Measurements from ENCODE around the gene DPP3.
A peak's percentile ranks its signal among the peaks of the same experiment; 100 is the strongest.

DPP3 gene

DNA sequence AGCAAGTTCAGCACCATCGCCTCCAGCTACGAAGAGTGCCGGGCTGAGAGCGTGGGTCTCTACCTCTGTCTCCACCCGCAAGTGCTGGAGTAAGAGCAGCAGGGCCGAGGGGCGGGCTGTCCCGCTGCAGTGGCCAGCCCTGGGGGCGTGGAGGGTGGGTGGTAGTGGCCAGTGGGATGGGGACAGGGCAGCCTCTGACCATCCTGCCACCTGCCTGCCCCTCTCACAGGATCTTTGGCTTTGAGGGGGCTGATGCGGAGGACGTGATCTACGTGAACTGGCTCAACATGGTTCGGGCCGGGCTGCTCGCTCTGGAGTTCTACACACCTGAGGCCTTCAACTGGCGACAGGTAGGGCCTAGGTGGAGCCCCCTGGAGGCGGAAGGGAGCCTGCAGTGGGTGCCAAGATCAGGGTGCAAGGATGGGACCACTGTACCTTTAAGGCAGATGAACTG lies 15.2 kb downstream of the DPP3 start:
- TF ChIP-seq, protein P1, sequence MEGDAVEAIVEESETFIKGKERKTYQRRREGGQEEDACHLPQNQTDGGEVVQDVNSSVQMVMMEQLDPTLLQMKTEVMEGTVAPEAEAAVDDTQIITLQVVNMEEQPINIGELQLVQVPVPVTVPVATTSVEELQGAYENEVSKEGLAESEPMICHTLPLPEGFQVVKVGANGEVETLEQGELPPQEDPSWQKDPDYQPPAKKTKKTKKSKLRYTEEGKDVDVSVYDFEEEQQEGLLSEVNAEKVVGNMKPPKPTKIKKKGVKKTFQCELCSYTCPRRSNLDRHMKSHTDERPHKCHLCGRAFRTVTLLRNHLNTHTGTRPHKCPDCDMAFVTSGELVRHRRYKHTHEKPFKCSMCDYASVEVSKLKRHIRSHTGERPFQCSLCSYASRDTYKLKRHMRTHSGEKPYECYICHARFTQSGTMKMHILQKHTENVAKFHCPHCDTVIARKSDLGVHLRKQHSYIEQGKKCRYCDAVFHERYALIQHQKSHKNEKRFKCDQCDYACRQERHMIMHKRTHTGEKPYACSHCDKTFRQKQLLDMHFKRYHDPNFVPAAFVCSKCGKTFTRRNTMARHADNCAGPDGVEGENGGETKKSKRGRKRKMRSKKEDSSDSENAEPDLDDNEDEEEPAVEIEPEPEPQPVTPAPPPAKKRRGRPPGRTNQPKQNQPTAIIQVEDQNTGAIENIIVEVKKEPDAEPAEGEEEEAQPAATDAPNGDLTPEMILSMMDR (IDR thresholded peaks at IDR 0.05; ENCODE audit: low read length, missing control alignments) = peak; percentile 19
- no peak overlapping the region for H3K4me3 ChIP-seq (replicated peaks; ENCODE audit: low read depth, low read length)
- no peak for DNase-seq (ENCODE audit: low read depth)

DNA sequence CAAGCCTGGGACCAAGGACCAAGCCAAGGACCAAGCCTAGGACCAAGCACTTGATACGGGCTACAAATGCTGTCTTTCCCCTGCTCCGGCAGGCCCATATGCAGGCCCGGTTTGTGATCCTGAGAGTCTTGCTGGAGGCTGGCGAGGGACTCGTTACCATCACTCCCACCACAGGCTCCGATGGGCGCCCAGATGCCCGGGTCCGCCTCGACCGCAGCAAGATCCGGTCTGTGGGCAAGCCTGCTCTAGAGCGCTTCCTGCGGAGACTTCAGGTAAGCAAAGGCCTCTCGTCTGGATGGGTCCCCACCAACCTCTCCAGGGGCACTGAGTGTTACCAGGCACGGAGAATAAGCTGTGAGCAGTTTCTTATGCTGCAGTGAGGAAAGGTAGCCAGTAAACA lies 17.0 kb downstream of the DPP3 start:
- TF ChIP-seq, protein P1 (IDR thresholded peaks at IDR 0.05; ENCODE audit: low read length, missing control alignments) = no peak
- no peak for DNase-seq (ENCODE audit: low read depth)
- H3K4me3 ChIP-seq (replicated peaks; ENCODE audit: low read depth, low read length) = no peak overlapping the region

DNA sequence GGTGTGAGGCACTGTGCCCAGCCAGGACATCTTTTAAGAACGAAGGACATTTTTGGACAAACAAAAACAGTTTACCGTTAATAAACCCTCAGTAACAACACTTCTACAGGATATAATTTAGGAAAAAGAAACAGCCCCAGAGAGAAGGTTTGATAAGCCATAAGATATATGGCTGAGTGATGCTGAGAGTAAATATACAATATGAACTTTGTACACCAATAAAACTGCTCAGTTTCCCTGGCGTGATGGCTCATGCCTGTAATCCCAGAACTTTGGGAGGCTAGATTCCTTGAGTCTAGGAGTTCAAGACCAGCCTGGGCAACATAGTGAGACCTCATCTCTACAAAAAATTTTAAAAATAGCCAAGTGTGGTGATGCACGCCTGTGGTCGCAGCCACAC lies 18.3 kb downstream of the DPP3 start:
- no peak overlapping the region for H3K4me3 ChIP-seq (replicated peaks; ENCODE audit: low read depth, low read length)
- TF ChIP-seq, protein P1 (IDR thresholded peaks at IDR 0.05; ENCODE audit: low read length, missing control alignments) = no peak
- DNase-seq (ENCODE audit: low read depth) = no peak

- no peak overlapping the region for H3K4me3 ChIP-seq (replicated peaks; ENCODE audit: low read depth, low read length)
- no peak for DNase-seq (ENCODE audit: low read depth)
- TF ChIP-seq, protein P1 (IDR thresholded peaks at IDR 0.05; ENCODE audit: low read length, missing control alignments) = no peak
Measured at GRCh38 chr11:66505276-66505816, 25.1 kb downstream of the DPP3 start.

DNA sequence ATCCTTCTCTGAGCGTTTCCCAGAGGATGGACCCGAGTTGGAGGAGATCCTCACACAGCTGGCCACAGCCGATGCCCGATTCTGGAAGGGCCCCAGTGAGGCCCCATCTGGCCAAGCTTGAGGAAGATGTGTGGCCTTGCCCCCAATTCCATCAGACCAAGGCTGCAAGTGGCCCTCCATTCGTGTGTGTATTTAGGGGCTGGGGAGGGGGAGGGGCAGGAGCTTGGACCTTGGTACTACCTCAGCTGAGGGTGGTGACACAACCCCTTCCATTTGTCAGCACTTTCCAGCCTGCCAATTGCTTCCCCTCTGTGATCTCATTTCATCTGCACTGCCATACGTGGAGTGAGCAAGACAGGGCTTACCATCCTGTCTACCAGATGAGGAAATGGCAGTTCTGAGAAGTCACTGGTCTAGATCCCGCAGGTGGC lies 28.9 kb downstream of the DPP3 start:
- TF ChIP-seq, protein P1 (IDR thresholded peaks at IDR 0.05; ENCODE audit: low read length, missing control alignments) = no peak
- no peak for DNase-seq (ENCODE audit: low read depth)
- H3K4me3 ChIP-seq (replicated peaks; ENCODE audit: low read depth, low read length) = no peak overlapping the region

- peak within 1 kb of the TSS; percentile 98 for H3K4me3 ChIP-seq (replicated peaks; ENCODE audit: low read depth, low read length)
- DNase-seq (ENCODE audit: low read depth) = peak; percentile 81
- TF ChIP-seq, protein P1 (IDR thresholded peaks at IDR 0.05; ENCODE audit: low read length, missing control alignments) = no peak
Measured at GRCh38 chr11:66510271-66510989, 30.2 kb downstream of the DPP3 start, which contains the start of gene BBS1. BBS1 (plus strand) TSS chr11:66510635; CDS start chr11:66510660, 25 bp downstream.
